GM21723 (cell line): Measurements from ENCODE around the gene VGLL1.

ENCODE experiments used
- ATAC-seq: cut with Tn5 transposase; IDR thresholded peaks from one replicate; pipeline ENCODE4 v1.9.1; 2021; ENCODE audit warnings: mild to moderate bottlenecking, moderate library complexity; ENCODE audit not compliant: unreplicated experiment

Gene VGLL1, protein sequence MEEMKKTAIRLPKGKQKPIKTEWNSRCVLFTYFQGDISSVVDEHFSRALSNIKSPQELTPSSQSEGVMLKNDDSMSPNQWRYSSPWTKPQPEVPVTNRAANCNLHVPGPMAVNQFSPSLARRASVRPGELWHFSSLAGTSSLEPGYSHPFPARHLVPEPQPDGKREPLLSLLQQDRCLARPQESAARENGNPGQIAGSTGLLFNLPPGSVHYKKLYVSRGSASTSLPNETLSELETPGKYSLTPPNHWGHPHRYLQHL

DNA sequence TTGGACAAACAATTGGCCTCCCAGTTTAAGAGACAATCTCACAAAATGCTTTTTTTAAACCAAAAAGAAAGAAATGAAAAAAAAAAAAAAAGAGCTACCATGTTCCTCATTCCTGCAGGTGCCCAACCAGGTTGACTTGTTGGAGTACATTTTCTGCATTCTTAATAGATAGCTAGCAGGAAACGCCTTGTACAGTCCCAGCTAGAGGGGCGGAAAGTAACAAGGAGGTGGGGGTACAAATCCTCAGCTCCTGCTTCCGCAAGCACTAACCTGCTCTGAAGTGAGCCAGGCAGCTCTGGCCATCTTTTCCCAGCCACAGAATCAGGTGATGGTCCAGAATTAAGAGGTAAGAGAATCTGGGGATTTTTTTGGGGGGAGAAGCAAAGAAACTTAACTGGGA is at the start of gene VGLL1:
Gene VGLL1, plus strand, starts transcription at position 265 of the 400 bp plus-strand sequence. CDS start 3,806 bp downstream, outside the sequence.
- no peak for ATAC-seq

DNA sequence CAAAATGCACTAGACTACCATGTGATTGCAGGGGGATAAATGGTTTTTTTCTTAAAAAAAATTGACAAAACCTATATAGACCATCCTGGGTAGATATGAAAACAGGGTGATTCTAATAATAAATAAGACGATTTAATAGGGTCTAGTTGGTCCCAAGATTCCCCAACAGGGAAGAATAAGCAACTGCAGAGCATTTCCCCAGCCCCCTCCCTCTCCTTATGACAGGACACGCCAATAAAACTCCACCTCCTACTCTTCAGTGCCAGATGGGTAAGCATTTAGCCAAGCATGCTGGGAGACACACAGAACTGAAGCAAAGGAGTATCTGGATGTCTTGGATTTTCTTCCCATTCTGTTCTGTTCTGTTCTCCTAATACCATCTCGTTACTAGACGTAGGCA is 44.4 kb upstream of the VGLL1 start, which contains the start of gene BRS3:
Gene BRS3, plus strand, starts transcription at position 301 of the 400 bp plus-strand sequence. CDS start 168 bp downstream, outside the sequence.
- no peak for ATAC-seq

DNA sequence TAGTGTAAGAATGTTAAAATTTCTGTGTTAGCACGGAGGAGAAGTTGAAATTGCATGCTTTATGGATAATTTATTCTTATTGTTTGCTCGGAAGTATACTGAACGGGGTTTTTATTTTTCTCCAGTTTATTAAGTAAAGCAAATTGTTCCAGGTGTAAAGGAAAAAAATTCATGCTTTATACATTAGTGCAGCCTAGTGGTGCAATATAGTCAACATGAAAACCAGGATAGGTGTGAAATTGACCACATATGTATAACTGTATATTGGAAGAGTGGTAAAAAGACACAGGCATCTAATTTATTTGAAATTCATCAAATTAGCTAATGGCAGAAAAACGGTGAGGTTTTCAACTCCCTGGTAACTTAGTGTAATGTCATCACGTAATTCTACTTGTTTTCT is 43.3 kb upstream of the VGLL1 start:
- no peak for ATAC-seq

DNA sequence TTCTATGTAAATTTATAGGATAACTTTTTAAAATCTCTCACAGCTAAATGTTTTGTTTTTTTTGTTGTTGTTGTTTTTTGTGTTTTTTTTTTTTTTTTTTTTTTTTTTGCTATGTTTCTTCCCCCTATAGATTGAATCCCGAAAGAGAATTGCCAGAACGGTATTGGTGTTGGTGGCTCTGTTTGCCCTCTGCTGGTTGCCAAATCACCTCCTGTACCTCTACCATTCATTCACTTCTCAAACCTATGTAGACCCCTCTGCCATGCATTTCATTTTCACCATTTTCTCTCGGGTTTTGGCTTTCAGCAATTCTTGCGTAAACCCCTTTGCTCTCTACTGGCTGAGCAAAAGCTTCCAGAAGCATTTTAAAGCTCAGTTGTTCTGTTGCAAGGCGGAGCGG is 40.2 kb upstream of the VGLL1 start:
- ATAC-seq, result no peak

DNA sequence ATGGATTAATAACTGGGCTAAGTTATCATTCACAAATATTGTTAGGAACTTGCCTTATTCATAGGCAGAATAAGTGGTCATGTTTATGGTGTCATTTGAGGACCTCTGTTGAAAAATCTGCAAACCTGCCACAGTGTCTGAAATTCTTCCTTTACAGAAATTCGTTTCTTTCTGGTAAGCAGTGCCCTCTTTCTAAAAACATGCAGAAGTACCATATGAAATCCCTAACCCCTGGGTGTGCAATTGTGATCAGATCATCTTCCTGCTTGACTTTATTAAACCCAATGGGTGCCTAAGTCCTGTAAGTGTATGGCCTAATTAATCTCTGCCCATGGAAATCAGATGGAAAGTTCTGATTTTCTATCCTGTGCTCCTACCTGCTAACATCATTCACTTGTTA is 39.0 kb upstream of the VGLL1 start:
- no peak for ATAC-seq

DNA sequence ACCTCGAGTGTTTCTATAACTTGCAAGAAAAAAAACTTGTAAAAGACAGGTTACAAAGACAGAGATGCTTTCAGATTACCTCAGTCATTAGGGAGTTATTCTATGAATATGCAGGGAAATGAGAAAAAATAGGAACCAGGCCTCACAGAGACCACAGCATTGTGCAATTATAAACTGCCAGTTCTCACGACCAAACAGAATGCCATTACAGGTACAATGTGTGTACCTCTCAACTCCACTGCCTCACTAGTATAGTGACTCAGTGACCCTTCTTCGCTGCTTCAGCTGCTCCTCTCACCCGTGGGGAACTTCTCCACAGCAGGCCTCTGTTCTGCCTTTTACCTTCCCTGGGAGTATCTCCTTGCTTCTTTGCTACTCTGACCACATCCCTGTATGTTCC is 37.0 kb upstream of the VGLL1 start:
- ATAC-seq, result no peak

DNA sequence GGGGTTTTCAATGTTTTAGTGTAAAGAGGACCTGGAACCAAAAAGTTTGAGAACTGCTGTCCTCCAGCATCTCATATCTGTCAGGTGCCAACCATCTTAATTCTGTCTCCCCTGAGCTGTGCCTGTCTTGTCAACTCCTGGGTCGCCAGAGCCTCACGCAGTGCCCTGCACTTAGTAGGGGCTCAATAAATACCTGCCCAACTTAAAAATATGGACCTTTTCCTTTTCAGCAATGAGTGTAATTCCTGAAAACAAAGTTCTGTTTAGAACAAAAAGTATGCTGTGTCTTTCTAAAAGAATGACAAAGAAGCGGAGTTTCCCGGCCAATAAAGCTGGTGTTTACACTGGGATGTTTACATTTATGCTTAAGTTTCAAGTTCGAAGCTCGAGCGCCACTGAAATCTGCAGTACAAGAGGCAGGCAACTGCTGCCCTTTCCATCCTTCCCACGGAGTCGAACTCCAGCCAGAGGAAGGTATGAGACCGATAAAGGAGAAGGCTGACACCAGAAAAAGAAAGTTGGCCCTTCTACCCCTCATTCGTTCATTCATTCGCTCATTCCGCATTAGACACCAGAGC is 35.7 kb upstream of the VGLL1 start:
- ATAC-seq, result no peak

DNA sequence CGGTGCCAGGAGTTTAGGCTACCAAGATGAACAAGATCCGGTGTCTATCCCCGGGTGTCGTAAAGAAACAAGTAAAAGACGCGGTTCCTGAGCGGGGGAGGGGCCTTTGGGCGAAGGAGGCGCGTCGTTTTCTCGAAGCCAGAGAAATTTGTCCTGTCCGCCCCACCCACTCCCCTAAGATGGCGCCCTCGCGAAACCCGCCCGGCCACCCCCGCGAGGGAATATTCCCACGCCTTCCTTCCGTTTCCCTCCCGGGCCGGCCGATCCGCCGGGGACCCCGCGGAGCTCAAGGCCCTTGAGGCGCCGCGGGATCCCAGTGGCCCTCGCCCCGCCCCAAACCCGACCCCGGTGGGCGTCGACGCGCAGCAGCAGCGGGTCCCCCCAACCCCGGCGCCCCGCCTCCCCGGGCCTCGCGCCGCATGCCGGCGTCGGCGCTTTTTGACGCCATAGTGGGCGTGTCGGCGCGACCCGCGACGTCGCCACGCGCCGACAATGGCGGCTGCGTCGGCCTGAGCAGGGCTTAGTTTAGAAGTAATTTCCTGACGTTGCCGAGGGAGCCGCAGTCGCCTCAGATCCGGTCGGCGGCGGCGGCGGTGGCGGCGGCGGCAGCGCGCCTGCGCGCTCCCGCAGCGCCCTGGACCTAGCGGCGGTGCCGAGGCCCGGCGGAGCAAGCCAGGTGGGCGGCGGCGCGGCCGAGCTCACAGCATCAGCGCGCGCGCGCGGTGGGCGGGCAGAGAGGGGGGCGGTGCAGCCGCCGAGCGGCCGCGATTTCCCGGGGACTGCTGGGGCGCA is 35.1 kb upstream of the VGLL1 start:
- ATAC-seq, result peak; percentile 81

DNA sequence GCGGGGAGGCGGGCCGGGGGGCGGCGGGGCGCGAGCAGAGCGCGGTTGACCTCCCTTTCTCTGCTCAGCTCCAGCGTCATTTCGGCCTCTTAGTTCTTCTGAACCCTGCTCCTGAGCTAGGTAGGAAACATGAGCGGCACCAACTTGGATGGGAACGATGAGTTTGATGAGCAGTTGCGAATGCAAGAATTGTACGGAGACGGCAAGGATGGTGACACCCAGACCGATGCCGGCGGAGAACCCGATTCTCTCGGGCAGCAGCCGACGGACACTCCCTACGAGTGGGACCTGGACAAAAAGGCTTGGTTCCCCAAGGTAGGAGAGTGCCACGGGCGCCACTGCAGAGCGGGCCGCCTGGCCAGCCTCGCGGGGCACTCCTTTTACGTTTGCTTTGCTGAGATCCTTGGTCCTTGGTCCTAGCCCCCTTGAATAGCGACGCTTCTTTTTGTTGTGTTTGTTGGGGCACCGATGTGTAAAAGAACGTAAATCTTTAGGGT is 34.4 kb upstream of the VGLL1 start, which contains the start of gene HTATSF1:
Gene HTATSF1, plus strand, starts transcription at position 37 of the 497 bp plus-strand sequence. Its CDS starts 93 bp downstream, at position 130.
- peak; percentile 28 for ATAC-seq

DNA sequence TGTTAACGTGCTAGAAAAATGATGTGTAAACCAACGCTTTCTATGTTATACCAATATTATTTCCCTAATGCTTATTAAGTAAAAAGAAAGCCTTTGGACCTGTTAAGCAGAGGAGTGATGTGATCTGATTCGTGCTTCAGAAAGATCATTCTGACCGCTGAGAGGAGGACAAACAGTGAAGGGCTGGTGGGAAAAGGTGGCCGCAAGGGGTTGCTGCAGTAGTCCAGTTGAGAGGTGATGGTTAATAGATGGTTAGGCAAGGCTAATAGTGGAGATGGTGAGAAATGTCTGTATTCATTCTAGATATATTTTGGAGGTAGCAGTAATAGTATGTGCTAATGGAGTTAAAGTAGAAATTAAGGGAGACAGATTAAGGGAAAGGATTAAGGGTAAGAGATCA is 12.9 kb upstream of the VGLL1 start:
- ATAC-seq, result no peak

DNA sequence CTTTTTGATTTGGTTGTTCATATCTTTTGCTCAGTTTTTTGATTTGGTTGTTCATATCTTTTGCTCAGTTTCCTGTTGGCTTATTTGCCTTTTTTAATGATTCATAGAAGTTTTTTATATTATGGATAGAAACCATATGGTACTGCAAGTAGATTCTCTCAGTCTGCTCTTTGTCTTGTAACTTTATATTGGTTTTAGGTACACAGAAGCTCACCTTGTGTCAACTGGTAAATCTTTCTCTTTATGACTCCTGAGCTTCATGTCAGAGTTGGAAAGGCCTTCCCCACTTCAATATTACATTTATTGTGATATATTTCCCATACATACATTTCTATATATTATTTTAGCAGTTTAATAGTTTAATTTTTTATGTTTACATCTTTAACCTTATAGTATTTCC is 8.2 kb upstream of the VGLL1 start:
- no peak for ATAC-seq

DNA sequence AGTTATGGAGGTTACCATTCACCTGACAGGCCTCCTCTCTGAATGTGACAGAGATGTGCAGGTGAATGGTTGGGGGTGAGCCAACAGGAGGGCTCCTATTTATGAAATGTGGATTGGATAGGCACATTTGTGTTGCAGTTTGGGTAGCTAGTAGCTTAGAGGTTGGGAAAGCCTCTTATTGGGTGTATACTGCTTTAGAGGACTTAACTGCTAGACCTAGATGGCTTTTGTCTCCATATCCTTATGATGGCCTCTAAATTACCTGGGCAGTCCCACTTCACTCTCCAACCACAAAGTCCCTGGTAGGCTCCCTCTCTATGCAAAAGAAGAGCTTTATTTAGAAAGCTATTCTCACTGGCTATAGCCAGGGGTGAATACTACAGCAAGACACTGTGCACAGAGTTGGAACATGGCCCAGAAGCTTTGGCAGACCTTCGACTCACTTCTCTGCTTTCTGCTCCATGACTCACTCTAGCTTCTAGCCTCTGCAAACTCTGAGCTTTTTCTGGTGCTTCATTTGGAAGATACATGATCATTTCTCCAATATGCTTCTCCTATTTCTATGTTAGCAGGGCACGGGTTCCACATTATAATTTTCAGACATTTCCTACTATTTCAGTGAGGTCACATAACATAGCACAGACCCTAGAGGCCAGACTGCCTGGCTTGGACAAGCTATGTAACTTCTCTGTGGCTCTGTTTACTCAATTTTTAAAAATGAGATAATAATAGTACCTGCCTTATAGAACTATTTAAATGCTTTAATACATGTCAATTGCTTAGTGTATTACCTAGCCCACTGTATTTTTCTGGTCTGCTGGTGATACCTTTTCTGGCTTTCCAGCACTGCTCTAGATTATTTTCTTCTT is 6.0 kb upstream of the VGLL1 start:
- ATAC-seq, result no peak

DNA sequence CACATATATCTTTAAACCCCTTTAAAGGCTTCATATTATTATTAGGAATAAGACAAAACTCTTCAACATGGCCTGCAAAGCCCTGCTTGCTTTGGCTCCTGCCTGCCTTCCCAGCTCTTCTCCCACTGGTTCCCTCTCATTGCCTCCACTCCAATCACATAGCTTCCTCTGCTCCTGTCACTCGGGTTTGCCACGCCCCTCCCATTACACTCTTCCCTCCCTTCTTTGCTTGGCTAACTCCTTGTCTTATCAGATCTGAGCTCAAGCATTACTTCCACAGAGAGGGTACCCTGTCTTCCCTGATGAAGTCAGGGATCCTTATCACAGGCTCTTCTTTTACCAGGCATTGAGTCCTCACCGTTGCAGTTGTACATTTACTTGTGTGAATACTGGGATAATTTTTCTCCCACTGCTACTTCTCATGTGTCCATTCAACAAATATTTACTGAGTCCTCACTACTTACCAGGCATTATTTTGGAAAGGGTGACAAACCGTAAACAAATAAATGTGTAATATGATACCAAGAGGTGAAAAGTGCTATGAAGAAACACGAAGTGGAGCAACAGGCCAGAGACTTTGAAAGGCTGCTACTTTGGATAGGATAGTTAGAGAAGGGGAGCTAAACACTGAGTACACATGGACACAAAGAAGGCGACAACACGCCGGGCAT is 3.2 kb upstream of the VGLL1 start:
- no peak for ATAC-seq

DNA sequence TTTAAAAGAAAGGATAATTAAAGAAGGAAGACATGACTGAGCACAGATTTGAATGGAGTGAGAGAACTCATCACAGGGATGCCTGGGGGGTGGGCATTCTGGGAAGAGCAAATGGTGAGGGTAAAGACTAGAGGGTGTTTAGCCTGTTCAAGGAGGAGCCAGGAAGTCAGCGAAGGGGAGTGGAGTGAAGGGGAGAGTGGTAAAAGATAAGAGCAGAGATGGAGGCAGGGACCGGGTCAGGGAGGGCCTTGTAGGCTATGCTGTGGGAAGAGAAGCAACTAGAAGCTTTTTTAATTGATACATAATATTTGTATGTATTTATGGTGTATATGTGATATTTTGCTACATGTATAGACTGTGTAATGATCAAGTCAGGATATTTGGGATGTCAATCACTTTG is 2.2 kb upstream of the VGLL1 start:
- no peak for ATAC-seq

DNA sequence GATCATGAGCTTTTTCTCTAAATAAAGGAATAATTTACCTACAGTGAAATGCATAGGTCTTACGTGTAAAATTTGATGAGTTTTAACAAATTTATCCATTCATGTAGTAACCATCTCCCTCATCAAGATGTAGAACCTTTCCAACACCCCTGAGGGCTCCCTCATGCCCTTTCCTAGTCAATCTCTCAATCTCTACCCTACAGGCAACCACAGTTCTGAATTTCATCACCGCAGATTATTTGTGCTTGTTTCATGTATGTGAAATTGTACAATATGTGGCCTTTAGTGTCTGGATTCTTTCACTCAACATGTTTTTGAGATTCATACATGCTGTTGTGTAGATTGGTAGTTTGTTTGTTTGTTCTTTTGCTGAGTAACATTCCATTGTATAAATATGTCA is 2.1 kb downstream of the VGLL1 start:
- ATAC-seq, result no peak

DNA sequence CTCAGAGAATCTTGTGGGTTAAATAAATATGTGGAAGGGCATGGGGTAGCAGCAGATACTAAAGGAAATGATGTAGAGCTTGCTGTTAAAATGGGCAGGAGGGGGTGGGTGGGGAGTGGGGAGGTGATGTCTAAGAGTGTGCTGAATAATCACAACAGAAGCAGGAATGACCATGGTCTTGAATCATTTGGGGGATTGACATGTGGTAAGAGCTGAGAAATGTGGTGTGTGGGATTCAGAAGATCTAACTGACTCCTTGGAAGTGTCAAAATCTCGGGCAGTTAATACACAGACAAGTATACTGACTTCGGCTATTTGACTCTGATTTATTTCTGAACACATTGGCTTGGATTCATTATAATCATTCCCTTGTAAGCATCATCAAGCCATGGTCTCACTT is 6.8 kb downstream of the VGLL1 start:
- no peak for ATAC-seq

DNA sequence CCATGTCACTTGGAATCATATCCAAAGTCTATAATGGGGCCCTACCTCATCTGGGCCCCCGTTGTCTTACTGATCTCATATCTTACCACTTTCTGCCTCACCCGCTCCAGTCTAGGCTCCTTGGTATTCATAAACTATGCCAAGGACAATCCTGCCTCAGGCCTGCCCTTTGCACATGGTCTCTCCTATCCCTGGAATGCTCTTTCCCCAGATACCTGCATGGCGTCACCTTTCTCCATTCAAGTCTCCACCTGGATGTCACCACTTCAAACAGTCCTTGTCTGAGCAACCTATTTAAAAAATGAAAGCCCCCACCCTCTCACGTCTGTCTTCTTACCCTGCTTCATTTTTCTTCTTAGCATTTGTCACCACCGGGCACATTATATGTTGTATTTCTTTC is 8.2 kb downstream of the VGLL1 start:
- no peak for ATAC-seq

DNA sequence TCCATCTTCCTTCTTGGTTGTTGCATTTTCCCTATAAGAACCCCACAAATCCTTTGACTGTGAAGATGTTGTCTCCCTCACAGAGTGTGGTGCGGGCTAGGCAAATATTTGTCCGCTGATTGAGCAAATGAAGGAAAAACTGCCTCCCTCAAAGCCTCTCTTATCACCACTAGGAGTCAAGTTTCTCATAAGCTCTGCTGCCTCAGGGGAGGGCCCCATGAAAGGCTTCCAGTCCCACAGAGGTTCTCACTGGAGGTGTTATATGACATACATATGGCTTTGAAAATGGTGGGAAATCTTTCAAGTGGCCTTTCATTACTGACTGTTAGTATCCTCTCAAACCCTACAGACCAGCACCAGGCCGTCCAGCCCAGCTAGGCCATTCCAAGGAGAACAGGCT is 9.3 kb downstream of the VGLL1 start:
- ATAC-seq, result no peak

DNA sequence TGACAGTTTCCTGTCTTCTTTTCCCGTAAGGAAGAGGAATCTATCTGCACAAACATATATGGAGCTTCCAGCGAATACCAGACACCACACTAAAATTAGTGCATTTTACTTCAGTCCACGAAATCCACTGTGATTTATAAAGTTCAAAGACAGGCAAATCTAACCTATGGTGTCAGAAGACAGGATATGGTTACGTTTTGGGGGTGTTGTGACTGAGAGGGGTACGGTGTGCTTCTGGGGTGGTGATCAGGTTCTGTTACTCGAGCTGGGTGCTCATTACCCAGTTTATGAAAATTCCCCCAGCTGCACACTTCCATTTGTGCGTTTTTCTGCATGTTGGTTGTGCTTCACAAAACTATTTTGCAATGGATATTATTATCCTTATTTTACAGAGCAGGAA is 10.3 kb downstream of the VGLL1 start:
- ATAC-seq, result no peak

DNA sequence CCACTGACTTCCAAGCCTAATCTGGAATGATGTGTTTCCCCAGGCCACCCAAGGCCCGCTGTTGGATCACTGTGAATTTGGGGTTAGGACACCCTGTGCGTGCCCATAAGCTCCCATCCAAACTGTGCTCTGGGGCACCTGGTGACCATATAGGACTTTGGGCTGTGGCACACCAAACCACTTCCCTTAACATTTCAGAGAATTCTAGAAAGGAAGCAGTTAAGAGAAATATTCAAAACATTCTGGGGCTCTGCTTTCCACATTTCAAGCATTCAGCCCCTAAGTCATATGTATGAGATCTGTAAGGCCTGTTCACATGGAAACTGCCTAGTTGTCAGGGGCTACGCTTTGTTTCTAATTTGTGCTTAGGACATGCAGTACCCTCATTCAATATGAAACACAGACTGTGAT is 14.4 kb downstream of the VGLL1 start:
- ATAC-seq, result no peak
